22Rv1 (cell line): ENCODE measurements around the gene PMEPA1.
A peak's percentile ranks its signal among the peaks of the same experiment; 100 is the strongest.

Source experiments
- H3K27ac ChIP-seq: fragments of 450-650 bp; 2 replicates; pipeline ENCODE4 v1.5.1; 2017
- CTCF ChIP-seq: fragments of 450-650 bp; IDR thresholded peaks from 2 replicates; pipeline ENCODE4 v1.5.1; 2017; ENCODE audit warnings: mild to moderate bottlenecking
- ZFX ChIP-seq: fragments of 450-650 bp; IDR thresholded peaks from 2 replicates; pipeline ENCODE4 v1.6.1; 2017; ENCODE audit warnings: antibody characterized with exemption, borderline replicate concordance

Gene PMEPA1

GRCh38 chr20:57699395-57699794 is 10.4 kb downstream of the PMEPA1 start:
- TF ChIP-seq ZFX (no peak), CTCF (no peak)
- H3K27ac ChIP-seq = peak overlapping the region; percentile 93

GRCh38 chr20:57698867-57699275 is 10.9 kb downstream of the PMEPA1 start:
- peak overlapping the region; percentile 93 for H3K27ac ChIP-seq
- no peak for TF ChIP-seq ZFX
- TF ChIP-seq CTCF = no peak

- H3K27ac ChIP-seq = peak overlapping the region; percentile 93
- TF ChIP-seq CTCF (no peak), ZFX (no peak)
These were observed 11.5 kb downstream of the PMEPA1 start for GRCh38 chr20:57698116-57698866.

- TF ChIP-seq CTCF (no peak), ZFX (no peak)
- peak overlapping the region; percentile 93 for H3K27ac ChIP-seq
These were observed 12.3 kb downstream of the PMEPA1 start for GRCh38 chr20:57697543-57697942.

- no peak for TF ChIP-seq ZFX
- no peak for TF ChIP-seq CTCF
- H3K27ac ChIP-seq = peak overlapping the region; percentile 93
These were observed 13.3 kb downstream of the PMEPA1 start for GRCh38 chr20:57696401-57696961.

GRCh38 chr20:57695940-57696339 is 13.9 kb downstream of the PMEPA1 start:
- TF ChIP-seq ZFX (no peak), CTCF (no peak)
- peak overlapping the region; percentile 93 for H3K27ac ChIP-seq

- no peak for TF ChIP-seq CTCF
- no peak for TF ChIP-seq ZFX
- H3K27ac ChIP-seq = peak overlapping the region; percentile 93
These were observed 14.8 kb downstream of the PMEPA1 start for GRCh38 chr20:57695012-57695411.
